ENCODE measurements around the gene PELI3. TPM values are rescaled to one million over a fixed set of nuclear protein-coding genes. Genes with fewer than 3 reads are reported as not detected.

PELI3 gene
- polyA plus RNA-seq, 12 donors, result 4.2 to 10.0 (median 5.2) TPM; not detected in 1

DNA sequence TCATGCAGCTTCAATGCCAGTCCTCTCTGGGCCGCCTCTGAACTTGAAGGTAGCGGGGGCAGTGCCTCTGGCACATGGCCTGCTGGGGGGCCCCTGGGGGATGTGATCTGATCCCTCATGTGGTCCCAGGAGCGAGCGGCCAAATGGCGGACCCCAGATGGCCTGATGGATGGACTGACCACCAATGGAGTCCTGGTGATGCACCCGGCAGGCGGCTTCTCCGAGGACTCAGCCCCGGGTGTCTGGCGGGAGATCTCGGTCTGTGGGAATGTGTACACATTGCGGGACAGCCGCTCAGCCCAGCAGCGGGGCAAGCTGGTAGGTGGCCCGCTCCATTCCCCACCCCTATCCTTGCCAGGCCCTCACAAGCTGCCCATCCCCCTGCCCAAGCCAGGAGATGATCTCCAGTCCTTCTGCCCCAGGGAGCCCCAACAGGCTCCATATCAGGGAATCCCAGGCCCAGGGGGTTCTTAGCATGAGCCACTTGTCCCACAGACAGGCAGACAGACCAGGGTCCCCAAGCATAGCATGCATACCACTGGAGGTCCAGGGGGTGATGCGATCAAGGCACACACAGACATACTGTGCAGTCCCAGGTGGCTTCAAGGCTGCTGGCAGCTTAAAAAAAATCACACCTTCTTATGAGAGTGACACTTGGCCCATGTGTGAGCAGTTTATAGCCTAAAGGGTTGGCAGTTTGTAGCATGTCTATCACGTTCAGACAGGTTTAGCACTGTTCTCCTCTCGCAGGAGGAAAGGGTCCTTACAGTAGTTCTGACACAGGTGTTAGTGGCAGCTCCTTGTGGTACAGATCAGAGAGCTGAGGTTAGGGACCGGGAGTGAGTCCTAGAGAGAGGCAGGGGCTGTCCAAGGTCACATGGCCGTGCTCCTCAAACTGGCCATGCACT is 7.2 kb downstream of the PELI3 start:
- no peak for DNase-seq

DNA sequence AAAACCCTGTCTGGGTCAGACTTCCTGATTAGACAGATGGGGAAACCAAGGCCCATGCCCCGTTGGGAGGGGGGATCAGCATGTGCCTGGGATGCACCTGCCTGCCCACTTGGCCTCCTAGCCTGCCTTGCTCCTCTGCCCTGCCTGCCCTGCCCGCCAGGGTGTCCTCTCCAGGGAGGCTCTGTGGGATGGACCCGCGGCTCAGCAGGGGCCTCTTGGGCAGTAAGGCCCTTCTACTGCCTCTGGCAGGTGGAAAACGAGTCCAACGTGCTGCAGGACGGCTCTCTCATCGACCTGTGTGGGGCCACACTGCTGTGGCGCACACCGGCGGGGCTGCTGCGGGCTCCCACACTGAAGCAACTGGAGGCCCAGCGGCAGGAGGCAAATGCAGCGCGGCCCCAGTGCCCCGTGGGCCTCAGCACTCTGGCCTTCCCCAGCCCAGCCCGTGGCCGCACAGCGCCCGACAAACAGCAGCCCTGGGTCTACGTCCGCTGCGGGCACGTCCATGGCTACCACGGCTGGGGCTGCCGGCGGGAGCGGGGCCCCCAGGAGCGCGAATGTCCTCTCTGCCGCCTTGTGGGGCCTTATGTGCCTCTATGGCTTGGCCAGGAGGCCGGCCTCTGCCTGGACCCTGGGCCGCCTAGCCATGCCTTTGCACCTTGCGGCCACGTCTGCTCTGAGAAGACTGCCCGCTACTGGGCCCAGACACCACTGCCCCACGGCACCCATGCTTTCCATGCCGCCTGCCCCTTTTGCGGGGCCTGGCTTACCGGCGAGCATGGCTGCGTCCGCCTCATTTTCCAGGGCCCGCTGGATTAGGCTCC is 8.9 kb downstream of the PELI3 start:
- no peak for DNase-seq

DNA sequence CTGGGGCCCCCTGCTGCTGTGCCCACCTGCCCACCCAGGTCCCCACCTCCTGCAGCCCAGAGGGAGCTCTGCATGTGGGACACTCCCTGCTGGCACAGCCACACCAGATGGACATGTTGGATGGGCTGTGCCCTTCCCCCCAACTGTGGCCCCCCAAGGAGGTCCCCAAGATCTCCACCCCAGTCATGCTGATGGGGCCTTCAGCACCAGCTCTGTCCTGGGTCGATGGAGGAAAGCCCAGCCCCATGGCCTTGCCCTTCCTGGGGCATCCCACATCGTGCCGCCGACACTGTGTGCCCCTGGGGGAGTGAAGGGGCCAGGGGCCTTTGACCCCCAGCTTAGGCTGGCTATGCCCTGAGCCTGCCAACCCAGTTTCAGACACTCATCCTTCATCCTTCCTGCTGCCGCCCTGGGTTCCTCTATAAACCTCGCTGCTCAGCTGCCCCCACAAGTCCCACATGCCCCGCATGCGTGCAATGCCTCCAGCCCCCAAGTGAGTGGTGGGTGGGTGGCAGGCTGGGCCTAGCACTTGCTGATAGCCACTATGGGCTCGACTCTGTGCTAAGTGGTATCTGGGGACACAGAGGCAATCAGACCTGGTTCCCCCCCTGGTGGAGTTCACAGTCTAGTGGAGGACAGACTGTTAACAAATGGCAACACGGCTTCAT is 9.6 kb downstream of the PELI3 start:
- DNase-seq, result no peak

DNA sequence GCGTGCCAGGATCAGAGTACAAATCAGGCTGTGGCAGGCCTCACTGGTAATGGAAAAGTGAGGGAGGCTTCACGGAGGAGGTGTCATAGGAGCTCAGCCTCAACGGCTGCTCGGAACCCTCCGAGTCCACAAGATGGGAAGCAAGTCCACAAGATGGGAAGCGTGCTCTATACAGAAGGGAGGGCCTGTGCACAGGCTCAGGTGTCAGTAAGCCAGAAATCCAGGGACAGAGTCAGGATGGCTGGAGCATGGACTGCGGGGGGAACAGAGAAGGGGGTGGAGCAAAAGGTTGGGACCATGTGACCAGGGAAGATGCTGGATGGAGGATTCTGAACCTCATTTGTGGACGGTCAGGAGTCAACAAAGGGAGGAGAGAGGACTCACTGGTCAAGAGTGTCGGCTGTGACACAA is 10.1 kb downstream of the PELI3 start:
- no peak for DNase-seq

DNA sequence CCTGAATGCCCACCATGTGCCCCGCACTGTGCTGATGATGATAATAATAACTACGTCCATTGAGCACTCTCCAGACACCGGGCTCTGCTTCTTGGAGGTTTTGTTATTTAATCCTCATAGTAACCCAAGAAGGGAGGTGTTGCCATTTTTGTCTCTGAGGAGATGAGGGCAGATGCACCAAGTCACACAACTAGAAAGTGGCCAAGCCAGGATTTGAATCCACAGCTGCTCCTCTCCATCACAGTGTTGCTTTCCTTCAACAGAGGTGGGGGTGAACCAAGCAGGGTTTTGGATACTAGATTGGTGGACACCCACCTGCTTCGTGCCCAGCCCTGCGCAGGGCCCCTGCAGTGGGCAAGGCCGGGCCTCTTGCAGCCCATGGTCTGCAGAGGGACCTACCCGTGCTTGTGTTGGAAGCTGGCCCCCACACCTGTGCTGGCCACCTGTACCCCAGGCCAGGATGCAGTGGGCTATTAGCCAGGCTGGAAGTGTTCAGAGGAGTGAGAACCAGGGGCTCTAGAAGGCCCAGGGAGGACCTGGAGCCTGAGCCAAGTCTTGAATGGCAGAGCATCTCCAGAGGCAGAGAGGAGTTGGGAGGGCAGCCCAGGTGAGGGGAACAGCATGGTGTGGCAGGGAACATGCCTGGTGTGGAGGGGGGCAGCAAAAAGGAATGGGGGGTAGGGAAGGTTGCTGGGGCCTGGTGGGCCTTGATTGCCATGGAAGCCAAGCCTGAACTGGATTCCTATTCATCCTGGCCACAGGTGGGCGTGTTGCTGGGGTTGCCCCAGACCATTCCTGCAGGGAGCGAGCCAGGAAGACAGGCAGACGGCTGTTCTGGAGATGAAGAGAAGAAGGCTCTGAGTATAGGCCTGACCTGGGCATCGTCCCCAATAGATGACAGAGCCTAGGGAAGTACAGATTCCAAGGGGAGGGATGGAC is 10.8 kb downstream of the PELI3 start:
- DNase-seq, result no peak

DNA sequence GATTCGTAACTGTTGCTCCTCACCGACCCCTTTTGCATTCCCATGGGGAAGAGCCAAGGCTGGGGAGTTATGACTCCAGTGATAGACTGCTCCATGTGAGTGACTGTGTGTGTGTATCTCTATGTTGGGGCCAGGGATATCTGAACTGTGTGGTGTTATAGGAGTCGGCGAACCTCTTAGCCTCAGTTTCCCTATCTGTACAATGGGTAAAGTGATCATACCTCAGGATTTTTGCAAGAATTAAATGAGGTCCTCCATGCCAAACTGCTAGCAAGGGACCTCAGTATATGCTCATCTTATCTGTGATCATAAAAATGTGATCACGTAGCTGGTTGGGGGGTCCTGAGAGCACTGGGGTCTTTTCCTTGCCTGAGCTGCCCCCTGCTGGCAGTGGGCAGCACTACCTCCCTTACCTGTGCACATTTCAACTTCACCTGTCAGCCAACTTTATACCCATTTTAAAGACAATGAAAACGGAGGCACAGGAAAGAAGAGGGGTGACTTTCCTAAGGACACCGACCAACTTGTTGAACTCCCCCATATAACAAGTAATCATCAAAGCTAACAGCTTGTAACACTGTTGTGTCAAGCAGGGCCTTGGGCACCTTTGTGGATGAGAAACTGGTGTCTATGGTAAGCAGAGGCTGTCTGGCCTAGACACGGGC is 12.2 kb downstream of the PELI3 start:
- no peak for DNase-seq

DNA sequence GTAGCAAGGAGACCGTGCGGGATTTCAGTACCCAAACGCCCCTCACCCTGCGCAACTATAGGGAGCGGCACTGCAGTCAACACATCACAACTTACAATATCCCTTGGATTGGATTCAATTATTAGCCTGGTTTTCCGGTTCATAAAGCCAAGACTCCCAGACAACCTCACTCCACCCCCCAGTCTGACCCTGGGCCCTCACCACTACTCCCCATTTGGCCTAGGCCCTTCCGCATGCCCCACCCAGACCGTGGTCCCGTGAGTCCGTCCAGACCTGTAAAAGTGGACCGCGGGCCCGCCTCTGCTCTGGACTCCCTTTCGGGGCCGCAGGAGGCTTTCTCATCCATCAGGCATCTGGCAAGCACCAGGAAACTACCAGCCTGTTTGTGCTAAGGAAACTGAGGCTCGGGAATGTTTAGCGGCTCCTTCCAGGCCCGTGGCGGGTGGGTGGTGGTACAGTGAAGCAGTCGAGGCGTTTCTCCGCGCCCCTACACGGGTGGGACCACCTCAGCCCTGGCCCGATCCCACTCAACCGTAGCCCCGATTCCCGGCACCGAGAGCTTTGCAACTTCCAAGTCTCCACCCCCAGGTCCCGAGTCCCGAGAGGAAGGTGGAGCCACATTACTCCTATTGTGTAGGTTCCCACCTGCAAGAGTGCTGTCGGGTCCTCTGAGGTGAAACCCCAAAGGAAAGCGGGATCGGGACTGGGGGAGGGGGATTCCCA is 12.8 kb downstream of the PELI3 start:
- DNase-seq, result peak; percentile 35

DNA sequence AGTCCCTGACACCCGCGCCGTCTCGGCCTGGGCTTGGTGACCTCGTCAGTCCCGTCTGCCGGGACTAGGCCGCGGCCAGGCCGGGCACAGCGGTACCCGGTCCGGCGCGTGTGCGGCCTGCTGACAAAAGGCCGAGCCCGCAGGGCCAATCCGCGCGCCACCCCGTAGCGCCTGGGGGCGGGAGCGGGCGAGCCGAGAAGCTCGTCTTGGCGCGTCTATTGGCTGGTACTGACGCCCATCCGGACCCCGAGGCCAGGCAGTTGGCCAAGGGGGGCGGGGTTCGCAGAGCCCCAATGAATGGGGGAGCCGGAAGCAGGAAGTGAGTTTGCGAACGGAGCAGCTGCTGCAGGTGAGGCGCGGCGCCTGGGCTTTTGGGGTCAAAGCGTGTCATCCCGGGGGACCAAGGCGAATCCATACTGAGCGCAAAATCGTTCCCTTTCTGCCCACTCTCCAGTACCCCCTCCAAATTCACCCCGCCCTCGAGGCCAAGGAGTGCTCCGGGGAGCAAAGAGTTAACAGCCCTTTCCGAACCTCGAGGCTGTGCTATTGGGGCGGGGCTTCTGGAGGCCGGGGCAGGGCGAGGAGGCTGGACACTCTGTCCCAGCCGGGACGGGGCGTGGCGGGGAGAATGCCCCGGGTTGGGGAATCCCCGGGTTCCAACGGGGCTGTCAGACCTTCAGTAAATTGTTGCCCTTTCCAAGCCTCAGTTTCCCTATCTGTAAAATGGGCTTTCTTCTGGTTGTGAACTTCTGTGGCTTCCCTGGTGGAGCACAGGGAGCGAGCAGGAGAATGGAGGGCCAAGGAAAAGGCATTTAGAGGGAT is 13.6 kb downstream of the PELI3 start, which contains the start of gene DPP3:
Gene DPP3, plus strand, starts transcription at position 318 of the 822 bp plus-strand sequence. CDS start 1,767 bp downstream, outside the sequence.
- DNase-seq, result peak; percentile 97

DNA sequence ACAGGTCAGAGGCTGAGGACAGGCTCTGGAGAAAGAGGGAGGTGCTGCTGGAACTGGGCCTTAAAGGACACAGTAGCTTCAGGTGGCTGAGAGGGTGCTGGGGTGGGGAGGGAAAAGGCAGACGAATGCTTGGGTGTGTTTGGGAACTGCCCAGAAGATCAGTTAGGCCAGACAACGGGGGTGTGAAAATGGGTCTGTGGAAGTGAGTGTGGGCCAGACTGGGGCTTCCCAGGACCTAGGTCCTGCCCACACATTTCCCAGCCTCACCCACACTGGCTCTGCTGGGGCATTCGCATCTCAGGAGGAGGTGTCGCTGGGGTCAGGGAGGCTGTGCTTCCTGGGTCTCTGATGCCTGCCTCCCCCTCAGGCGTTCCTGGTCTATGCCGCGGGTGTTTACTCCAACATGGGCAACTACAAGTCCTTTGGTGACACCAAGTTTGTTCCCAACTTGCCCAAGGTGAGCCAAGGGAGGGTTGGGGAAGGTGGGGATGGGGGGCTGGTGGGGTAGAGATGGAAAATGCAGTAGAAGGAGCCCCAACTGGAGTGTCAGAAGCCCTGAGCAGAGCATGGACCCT is 18.2 kb downstream of the PELI3 start:
- no peak for DNase-seq

DNA sequence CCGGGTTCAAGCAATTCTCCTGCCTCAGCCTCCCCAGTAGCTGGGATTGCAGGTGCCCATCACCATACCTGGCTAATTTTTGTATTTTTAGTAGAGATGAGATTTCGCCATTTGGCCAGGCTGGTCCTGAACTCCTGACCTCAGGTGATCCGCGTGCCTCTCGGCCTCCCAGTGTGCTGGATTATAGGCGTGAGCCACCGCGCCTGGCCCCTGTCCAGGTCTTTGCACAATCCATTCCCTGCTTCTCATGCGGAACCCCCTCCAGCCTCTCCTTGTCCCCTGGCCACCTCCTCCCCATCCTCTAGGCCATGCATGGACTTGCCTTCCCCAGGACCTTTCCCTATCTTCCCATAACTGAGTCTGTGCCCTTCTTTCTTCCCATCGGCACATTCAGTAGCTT is 22.3 kb downstream of the PELI3 start:
- no peak for DNase-seq

DNA sequence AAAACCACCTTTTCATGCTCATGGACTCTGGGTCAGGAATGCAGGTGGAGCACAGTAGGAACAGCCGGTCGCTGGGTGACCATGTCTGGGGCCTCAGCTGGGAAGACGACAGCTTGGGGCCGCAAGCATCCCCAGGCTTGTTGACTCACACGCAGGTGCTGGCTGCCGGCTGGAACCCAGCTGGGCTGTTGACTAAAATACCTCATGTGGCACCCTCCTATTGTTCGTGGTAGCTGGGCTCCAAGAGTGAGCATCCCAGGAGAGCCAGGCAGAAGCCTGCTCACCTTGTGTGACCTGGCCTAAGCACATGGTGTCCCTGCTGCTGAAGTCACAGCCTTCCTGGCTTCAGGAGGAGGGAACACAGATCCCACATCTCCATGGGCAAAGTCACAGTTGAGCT is 22.9 kb downstream of the PELI3 start:
- no peak for DNase-seq

DNA sequence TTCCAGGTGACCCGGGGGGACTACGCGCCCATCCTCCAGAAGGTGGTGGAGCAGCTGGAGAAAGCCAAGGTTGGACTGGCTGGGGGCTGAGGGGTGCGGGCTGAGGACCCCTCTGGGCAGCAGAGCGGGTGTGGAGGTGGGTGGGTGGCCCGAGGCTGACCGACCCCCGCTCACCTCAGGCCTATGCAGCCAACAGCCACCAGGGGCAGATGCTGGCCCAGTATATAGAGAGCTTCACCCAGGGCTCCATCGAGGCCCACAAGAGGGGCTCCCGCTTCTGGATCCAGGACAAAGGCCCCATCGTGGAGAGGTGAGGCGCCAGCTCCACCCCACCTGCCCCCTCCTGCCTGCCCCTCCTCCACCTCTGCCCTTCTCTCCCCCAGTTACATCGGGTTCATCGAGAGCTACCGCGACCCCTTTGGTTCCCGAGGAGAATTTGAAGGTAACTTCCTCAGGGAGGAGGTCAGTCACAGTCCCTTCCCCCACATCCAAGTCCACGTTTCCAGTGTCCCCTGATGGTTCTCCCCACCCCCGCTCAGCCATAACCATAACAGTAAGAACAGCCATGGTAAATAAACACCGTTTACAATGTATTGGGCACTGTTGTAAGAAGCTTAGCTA is 24.7 kb downstream of the PELI3 start:
- DNase-seq, result no peak

DNA sequence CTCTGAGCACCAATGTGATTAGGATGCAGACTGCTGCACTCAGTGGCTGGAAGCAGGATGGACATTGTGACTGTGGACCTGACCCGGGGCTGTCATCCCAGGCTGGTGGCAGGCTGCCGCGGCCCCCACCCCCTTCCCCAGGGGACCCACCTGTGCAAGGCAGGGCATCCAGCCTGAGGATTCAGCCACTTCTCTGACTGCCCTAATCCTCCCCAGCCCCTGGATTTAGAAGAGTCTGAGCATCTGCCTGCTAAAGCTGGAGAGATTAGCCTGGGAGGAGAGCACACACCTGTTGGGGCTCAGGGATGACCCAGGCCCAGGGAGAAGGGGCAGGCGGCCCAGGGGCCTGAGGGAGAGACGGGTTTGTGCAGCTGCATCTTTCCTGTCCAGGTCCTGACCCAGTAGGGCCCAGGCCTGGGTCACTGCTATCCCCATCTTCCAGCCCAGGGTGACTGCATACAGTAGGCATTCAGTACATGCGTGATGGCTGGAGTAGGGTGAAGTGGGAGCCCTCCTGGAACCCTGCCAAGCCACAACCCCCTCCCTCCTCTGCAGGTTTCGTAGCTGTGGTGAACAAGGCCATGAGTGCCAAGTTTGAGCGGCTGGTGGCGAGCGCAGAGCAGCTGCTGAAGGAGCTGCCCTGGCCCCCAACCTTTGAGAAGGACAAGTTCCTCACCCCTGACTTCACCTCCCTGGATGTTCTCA is 25.6 kb downstream of the PELI3 start:
- no peak for DNase-seq

DNA sequence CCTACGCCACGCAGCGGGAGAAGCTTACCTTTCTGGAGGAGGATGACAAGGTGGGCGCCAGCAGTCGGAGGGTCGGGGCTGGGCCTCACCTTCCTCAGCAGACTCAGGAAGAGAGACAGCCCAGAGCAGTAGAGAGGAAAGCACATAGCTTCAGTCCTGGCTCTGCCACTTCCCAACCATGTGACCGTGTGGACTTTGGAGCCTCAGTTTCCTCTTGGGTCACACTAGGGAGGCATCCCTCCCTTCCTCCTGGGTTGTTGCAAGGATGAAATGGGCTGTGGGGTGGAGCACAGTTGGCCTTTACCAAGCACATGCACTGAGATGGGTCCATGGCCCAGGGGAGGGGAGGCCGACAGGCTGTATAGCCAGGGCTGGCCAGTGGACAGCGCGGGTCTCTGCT is 26.4 kb downstream of the PELI3 start:
- no peak for DNase-seq

DNA sequence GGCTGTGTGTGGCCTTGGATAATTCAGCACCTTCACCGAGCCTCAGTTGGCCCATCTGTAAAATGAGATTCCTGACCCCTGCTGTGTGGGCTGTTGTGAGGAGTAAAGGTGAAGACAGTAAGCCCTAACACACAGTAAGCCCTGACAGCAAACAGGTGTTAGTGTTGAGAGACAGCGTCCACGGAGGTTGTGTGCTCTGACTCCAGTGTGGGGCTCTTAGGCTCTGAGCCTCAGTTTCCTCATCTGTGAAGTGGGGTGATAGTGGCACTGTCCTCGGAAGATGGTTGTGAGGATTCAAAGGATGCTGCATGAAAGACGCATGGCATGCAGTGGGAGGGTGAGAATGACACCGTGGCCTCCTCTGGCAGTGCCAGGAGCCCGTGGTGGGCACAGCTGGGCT is 27.8 kb downstream of the PELI3 start:
- no peak for DNase-seq

DNA sequence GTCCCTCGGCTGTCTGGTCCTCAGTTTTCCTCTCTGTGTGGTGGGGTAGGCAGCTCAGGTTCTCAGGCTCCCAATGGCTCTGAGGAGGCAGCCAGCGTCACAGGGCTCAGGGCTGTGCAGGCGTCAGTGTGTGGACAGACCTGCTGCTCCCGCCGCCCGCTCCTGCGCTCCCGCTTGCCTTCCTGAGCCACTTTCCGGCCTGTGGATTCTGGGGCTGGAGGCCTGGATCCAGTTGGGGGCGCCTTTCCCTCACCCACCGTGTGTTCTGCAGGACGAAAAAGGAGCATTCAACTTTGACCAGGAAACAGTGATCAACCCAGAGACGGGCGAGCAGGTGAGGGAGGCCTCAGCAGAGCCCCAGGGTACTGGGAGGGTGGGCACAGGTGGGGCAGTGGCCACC is 28.2 kb downstream of the PELI3 start:
- no peak for DNase-seq

DNA sequence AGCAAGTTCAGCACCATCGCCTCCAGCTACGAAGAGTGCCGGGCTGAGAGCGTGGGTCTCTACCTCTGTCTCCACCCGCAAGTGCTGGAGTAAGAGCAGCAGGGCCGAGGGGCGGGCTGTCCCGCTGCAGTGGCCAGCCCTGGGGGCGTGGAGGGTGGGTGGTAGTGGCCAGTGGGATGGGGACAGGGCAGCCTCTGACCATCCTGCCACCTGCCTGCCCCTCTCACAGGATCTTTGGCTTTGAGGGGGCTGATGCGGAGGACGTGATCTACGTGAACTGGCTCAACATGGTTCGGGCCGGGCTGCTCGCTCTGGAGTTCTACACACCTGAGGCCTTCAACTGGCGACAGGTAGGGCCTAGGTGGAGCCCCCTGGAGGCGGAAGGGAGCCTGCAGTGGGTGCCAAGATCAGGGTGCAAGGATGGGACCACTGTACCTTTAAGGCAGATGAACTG is 28.7 kb downstream of the PELI3 start:
- no peak for DNase-seq
